Fibroblast of skin of scalp (primary cell): Measurements from ENCODE around the gene HAVCR2.

Source experiments
- DNase-seq: peaks from one replicate; pipeline ENCODE4 v3.0.0-alpha.2; 2013

HAVCR2 gene

DNA sequence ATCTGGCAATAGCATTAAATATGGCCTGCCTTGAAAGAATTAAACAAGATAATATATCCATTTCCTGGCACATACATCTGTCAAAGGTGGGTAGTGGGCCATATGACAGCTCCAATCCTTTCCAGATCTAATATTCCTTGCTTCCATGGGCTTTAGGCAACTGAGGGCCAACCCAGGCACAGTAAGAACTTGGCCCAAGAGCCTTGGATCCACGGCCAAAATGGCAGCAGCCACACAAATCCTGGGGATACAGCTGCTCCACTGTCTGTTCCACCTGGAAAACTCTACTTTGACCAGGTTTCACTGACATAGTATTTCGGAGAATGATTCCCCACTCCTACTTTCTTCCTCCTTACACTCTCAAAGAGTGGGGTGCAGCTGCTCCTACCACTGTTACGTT lies 63.2 kb downstream of the HAVCR2 start:
- no peak for DNase-seq

DNA sequence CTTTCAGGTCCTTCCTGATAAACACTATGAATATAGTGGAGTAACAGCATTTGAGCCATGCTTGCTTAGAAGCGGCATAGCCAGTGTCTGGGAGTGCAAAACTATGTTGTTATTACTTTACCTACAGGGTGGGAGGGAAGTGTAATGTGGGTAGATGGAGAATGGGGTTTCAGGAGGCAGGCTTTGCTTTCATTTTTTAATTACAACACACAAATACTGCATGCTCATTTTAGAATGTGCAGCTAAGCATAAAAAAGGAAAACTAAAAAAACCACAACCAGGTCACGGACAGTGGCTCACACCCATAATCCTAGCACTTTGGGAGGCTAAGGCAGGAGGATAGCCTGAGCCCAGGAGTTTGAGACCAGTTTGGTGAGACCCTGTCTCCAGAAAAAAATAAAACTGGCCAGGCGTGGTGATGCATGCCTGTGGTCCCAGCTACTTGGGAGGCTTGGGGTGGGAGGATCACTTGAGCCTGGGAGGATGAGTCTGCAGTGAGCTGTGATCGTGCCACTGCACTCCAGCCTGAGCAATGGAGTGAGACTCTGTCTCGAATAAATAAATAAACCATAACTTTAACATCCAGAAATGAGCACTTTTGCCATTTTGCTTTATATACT lies 70.2 kb downstream of the HAVCR2 start:
- no peak for DNase-seq
